Stimulated activated CD8-positive, alpha-beta memory T cell treated with anti-CD3 and anti-CD28 coated beads, Interleukin-4, amount 100 ng/mL, for 1 hour (primary cell): ENCODE data around the gene RPL7A.
"Not testable (repeated sequence)": the region's sequence is repeated elsewhere in the genome, so short reads cannot be mapped to it uniquely, and the experiment has no call there.

Experiments
- DNase-seq, 2 donors: peaks; one replicate each; pipeline ENCODE4 v3.0.0-alpha.2; 2020; ENCODE audit warnings: low read depth in 2 of 2, low spot score in 1 of 2

RPL7A gene

DNA sequence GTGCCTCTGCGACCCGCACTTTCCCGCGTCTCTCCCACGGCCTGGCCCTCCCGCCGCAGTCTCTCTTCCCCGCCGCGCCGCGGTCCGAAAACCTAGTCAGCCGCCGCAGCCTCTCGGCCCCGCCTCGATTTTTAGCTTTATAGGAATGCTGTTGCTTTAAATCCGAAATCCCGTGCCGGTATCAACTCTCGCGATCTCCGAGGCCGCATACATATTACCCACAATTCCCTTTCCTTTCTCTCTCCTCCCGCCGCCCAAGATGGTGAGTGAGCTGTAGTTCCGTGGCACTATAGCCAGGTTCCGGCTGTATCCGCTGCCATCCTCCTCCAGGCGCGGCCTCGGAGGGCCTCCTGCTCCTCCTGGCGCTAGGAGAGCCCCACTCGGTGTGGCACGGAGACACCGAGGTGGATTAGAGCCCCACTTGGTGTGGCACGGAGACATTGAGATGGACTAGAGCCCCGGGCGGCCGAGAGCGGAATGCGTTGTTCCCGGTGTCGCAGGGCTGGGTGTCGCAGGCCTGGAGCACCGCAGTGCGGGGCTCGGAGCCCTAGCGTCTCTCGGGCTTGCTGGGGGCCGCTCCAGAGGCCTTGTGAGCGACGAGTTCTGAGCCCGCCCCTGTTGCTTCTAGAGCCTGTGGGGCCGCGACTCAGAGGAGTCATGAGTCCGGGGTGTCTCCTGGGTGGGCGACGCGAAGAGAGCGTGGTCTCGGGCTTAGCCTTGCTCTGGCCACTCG lies at the start of gene RPL7A, which contains the start of gene MED22:
RPL7A (plus strand) TSS at position 234 of the 733 bp plus-strand sequence; CDS start at position 260, 26 bp downstream.
MED22 (minus strand) TSS at position 147 of the 733 bp plus-strand sequence. CDS start 1,469 bp downstream, outside the sequence.
- DNase-seq: peak; percentile 72 to 78

DNA sequence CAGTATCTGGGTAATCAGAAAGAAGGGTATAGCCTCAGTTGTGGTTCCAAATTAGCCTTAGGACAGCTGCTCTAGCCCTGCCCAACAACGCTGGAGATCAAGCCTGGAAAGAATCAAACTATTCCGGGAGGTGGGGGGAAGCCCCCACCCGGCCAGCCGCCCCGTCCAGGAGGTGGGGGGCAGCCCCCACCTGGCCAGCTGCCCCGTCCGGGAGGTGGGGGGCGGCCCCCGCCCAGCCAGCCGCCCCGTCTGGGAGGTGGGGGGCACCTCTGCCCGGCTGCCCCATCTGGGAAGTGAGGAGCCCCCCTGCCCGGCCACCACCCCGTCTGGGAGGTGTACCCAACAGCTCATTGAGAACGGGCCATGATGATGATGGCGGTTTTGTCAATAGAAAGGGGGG lies 48.0 kb upstream of the RPL7A start:
- not testable (repeated sequence) for DNase-seq

DNA sequence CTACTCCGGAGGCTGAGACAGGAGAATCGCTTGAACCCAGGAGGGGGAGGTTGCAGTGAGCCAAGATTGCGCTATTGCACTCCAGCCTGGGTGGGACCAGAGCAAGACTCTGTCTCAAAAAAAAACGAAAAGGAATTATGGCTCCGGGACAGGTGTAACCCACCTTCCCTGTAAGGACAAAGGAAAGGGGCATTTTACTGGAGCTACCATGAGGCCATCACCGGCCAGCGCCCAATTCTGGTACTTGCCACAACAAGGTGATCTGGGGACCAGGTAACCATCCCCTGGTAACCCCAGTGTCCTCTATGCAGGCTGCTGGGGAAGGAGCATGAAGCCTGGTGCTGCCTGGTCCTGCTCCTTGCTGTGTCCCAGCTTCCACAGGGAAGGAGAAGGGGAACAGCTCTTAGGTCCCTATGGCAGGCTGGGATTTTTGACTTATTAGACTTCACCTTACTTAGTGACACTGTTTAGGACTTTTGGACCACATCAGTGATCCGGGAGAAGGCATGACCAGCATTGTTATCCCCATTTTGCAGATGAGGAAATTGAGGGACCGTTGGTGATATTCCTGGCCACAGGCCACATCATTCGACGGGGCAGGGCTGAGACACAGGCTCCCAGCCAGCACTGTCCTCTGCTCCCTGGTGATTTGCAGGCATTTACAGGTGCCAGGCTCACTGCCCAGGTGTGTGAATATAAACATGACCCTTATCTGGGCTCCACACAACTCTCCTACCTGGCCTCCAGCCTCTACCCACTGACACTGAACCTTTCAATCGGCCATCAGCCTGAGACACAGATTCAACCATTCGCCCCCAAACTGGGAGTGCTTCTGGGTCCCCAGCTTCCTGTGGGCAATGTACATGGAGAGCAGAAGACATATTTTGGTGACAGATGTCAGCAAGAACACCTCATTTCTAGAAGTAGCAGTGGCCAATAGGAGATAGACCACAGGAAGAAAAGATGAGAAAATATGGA lies 46.5 kb upstream of the RPL7A start:
- DNase-seq: no peak

DNA sequence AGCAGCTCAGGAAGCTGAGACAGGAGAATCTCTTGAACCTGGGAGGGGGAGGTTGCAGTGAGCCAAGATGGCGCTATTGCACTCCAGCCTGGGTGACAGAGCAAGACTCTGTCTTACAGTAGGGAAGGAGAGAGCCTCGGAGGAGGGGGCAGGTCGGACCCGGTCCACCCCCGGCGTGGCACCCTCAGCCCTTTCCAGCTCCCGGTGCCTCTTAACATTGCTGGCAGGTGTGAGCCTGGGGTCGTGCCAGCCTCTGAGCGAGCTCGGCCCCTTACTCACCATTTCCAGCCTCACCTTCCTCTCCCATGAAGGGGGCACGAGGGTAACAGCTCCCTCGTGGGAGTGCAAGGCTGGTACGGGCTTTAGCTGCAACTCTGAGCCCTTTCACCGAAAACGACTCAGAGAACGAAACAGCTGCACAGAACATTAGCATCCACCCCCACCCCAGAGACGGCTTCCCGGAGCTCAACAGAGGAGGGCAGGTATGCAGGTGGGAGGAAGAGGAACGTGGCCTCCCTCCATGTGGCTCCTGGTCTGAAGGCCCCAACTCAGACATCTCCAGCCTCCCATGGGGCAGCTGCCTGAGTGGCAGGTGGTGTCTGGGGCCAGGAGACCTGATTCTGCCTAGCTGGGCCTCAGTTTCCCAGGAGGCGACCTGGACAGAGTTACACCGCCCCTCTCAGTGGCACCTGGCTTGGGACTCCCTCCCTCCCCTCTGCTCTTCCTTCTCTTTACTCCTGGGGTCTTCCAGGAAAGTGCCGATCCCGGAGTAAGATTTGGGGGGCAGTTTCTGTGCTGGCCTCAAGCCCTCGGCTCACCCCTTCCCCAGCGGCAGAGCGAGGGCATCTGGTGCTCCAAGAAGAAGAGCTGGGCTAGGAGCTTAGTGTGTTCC lies 44.5 kb upstream of the RPL7A start:
- DNase-seq: no peak

DNA sequence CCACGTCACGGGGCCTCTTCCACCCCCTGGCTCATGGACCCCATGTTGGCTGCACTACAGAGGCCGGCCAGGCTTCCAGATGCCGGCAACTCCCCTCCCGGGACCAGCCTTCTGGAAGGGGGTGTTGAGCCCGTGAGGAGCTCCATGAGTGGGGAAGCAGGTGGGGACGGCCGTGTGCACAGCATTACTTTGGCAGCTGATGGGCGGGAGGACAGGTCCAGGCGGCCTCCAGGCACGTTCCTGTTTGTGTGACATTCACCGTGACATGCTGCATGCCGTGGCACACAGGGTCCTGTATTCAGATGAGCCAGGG lies 43.9 kb upstream of the RPL7A start:
- DNase-seq: no peak

DNA sequence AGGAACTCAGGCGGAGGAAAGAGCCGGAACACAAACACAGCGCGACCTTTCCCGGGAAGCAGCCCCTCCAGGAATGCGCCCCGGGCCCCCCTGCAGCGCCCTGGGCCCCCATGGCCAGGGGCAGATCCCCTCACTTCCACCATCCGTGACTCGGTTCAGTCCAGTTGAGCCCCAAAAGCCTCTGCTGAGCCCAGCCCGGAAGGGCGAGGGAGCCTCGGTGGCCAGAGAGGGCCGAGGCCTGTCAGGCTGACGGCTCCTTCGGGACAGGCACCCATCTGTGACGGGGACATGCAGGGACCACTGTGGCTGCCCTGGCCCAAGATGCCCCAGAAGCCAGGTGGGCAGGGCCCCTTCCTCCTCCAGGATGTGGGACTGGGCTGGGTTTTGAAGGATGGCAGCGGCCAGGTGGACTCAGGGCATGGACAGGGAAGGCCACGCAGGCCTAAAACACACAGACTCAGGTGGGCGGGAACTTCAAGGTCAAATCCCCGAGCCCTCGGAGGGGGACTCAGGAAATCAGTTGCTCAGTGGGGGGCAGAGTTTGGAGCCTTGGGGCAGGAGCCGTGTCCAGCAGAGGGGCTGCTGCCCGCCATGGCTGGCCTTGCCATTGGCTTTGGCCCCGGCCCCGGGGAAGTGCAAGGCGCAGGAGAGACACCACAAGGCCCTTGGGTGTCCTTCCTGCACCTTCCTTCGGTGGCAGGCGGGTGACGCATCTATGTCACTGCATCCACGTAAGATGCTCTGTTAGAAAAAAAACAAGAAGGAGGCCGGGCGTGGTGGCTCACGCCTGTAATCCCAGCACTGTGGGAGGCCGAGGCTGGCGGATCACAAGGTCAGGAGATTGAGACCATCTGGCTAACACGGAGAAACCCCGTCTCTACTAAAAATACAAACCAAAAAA lies 43.3 kb upstream of the RPL7A start:
- no peak for DNase-seq

DNA sequence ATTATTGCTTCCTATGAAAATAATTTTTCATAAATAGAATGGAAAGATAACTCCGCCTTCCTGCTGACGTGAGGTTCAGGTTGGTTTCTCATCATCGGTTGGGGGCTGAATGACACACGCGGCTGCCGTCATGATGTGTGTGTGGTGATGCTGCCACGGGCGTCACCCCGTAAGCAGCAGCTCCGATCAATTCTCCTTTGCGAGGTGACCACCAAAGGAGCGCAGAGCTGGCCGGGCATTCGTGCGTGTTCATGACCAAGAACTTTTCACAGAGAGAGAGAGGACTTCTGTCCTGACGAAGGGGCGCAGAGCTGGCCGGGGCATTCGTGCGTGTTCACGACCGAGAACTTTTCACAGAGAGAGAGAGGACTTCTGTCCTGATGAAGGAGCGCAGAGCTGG lies 42.3 kb upstream of the RPL7A start:
- no peak for DNase-seq

DNA sequence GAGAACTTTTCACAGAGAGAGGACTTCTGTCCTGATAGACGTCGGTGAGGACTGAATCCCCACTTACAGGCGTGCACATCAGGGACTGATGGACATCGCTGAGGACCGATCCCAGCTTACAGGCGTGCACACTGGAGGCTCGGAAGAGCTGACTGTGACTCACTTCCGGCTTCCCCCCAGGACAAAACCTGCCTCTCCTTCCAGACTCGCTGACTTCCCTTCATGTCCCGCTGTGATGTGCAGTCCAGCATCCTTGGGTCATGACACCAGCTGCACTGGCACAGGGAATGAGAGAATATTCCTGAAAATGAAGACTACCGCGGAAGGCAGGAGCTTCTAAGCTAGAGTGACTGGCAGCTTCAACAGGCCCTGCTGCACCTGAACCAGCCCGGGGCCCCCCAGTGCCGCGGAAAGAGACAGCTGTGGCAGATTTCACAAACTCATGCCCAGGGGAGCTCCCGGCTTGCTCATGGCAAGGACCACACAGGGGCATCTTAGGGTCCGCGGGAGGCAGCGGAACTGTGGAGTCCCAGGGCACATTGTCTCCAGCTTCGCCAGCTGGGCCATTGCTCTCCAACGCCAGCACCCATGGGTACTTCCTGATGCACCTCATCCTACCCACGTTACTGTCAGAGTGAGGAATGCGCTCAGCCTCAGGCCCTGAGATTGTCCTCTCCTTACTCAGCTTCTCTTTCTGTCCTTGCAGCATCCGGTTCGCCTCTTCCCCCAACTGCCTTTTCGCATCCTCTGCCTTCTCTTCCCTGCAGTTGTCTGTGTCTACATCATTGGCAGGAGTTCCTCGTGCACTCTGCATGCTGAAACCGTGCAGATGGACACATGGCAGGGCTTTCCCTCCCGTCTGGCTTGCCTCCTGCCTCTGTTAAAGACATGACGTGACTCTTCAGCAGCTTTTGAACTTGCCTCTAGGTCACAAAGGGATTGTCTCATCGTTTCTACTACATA lies 41.5 kb upstream of the RPL7A start:
- DNase-seq: no peak

DNA sequence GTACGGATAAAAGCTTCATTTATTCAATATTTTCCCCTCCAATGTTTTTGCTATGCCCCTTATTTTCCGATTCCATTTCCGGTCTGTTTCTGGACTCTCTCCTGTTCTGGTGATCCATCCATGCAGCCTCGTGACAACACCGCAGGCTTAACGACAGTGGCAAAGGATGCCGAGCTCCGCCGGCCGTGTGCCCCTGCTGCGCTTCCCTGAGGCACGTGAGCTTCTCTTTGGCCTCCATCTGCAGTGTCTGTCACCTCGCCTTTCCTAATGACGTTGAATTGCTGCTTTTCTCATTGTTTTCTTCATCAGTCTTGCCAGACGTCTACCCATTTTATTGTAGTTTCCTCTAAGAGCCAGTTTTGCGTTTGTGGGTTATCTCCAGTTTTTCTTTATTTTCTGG lies 40.7 kb upstream of the RPL7A start:
- no peak for DNase-seq

DNA sequence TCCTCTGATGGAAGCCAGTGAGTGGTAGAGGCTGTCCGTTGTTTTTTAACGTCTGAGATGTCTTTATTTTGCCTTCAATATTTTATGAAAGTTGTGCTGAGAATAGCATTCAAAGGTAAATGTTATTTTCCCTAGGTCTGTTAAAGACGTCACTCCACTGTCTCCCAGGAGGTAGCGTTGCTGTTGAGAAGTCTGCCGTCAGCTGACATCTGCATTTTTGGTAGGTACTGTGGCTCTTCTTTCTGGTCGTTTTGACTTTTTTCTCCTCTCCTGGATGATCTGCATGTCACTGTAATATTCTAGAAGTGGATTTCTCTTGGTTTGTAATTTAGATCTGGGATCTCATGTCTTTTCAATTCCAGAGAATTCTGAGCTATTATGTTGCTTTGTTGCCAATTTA lies 38.4 kb upstream of the RPL7A start:
- DNase-seq: no peak

DNA sequence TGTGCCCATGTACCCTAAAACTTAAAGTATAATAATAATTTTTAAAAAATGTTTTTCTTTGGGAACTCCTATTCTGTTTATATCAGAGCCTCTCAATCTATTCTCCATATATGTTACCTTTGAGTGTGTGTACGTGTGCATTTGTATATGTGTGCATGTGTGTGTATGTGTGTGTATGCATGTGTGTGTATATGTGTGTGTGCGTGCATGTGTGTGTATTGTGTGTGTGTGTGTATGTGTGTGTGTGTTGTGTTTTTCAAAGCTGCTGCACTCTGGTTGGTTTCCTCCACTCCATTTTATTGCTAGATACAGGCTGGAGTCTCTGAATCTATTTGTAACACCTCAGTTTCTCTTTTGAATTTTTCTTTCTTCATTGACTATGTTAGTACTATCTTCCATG lies 32.0 kb upstream of the RPL7A start:
- no peak for DNase-seq

DNA sequence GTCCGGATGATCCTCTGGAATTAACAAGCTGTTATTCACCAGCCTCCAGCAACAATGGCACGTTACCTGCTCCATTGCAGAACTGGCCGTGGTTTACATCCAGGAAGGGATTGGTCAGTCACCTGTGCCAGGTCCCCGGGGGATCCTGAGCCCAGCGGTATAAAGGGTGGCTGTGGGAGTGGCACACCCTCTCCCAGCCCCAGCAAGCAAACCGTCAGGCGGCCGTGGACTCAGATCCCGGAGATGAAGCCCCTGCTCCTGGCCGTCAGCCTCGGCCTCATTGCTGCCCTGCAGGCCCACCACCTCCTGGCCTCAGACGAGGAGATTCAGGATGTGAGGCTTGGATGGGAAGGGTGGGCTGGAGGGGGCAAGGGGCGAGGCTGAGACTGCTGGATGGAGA lies 30.5 kb upstream of the RPL7A start:
- not testable (repeated sequence) for DNase-seq

DNA sequence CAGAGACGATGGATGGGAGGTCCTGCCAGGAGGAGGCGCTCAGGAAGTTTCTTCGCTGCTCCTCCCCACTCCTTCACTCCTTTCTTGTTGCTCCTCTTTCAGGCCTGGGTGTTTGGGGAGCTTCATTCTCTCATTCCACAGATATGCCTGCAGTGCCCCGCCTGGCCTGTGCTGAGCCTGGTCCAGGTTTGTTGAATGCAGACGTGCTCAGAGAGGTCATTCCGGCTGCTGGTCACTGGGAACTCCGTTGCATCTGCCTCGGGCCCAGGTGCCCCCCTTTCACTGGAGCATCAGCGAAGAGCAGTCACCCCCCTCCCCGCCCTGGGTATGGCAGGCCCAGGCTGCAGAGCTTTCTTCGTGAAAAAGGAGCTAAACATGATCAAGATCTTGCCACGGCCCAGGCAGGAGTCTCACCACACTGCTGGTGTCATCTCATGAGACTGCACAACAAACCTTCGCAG lies 27.6 kb upstream of the RPL7A start:
- no peak for DNase-seq

DNA sequence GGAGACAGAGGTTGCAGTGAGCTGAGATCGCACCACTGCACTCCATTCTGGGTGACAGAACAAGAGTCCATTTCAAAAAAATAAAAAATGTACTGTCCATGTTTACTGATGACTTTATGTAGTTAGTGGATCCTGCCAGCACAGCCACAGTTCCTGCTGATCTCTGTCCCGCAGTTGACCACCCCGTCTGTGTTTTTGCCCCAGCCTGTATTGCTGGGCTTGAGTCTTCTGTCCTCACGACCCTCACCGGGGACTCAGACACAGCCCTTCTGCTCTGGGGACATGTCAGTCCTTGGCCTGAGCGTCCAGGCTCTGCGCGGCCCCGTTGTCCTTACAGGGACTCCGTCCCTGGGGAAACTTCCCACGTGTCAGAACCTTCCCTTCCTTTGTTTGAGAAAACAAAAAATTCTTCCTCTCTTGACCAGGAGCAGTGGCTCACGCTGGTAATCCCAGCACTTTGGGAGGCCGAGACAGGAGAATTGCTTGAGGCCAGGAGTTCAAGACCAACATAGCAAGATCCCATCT lies 26.5 kb upstream of the RPL7A start:
- DNase-seq: no peak

DNA sequence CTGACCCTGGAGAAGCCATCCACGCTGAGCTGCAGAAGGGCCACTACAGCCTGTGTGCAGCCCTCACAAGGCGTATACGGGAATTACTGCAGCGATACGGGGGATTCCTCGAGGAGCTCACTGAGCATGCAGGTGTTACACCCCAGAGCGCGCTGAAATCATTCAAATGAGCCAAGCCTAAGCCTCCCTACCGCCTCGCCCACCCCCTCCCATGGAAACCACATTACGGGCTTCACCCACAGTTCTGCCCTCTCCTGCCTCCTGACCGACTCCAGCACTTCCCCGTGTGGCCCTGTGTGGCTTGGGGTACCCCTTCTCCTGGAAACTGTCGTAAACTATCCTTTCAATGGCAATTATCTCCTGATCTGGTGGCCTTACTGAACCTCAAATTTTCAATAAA lies 25.3 kb upstream of the RPL7A start:
- DNase-seq: no peak

DNA sequence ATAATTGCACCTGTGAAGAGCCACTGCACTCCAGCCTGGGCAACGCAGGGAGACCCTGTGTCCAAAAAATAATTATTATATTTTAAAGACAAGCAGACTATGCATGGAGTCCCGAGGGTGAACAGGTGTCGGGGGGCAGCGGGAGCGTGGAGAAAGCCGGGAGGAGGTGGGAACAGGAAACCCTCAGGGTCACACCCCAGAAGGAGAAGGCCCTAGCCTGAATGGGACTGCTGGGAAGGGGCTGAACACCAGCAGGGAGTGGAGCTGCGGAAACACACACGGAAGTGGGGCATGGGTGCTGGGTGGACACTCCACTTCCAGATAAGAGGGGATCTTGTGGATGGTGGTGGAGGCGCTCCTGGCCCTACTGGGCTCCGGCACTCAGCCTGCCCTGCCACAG lies 24.8 kb upstream of the RPL7A start:
- DNase-seq: no peak

DNA sequence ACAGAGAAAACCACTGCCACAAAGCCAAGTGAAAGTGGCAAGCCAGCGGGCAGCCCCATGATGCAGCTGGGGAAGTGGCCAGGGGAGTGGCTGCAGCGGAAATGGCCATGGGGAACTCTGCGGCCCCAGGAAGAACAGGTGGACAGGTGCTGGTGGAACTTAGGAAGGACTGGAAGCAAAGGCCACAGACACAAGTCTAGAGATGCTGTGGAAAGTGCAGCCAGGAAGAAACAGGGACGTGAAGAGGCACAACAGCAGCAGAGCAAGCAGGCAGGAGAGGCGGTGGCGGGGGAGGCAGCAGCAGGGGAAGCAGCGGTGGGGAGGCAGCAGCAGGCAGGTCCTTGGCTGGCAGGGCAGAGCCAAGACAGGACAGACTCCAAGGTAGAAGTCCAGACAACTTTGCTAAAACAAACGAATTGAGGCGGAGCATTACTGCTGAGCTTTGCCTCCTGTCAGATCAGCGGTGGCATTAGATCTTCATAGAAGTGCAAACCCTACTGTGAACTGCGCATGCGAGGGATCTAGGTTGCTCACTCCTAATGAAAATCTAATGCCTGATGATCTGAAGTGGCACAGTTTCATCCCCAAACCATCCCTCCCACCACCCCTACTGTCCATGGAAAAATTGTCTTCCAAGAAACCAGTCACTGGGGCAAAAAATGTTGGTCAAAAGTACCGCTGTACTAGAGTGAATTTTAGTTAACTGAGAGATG lies 23.9 kb upstream of the RPL7A start:
- DNase-seq: no peak

DNA sequence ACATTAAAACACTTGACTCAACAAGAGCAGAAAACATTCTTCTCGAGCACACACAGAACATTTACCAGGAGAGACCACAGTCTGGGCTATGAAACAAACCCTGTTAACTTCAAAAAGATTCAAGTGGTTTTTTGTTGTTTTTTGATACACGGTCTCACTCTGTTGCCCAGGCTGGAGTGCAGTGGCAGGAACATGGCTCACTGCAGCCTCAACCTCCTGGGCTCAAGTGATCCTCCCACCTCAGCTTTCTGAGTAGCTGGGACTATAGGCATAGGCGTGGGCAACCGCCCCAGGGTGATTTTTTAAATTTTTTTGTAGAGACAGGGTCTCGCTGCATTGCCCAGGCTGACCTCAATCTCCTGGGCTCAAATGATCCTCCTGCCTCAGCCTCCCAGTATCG lies 21.0 kb upstream of the RPL7A start:
- DNase-seq: not testable (repeated sequence)
